HCT116 (cell line): ENCODE measurements around the gene HESX1. TPM values are rescaled to one million over a fixed set of nuclear protein-coding genes. Genes with fewer than 3 reads are reported as not detected.

ENCODE experiments used
- ATAC-seq: fragments of 200-7000 bp; cut with Tn5 transposase; 2 replicates; pipeline ENCODE4 v1.9.1; 2020; ENCODE audit warnings: mild to moderate bottlenecking, moderate library complexity
- BruUV-seq: library from RNA; stranded (reverse); fragments of 400-500 nt; replicated peaks from 2 replicates; lab custom pipeline; 2021; lab: Mats Ljungman, UMichigan
- CTCF ChIA-PET: fragments of 300-600 bp; sonication (Branson Sonifier 250); formaldehyde crosslinking; loops from one replicate; lab custom pipeline; 2021; ENCODE audit warnings: antibody characterized with exemption; lab: Charles Lee
- POLR2A ChIA-PET: fragments of 300-600, 350-600 bp; sonication (Branson Sonifier 250); formaldehyde crosslinking; loops from one replicate; lab custom pipeline; 2021; ENCODE audit warnings: antibody characterized with exemption; lab: Charles Lee
- RAD21 ChIA-PET, 2 experiments: fragments of 300-600 bp; sonication (Branson Sonifier 250); formaldehyde crosslinking; loops; one replicate each; lab custom pipeline; 2023; ENCODE audit warnings: low total read pairs in 2 of 2; ENCODE audit not compliant: uncharacterized antibody in 2 of 2, unreplicated experiment in 2 of 2, low non-redundant PET in 1 of 2; lab: Charles Lee
- DNase-seq: peaks from one replicate; pipeline ENCODE4 v3.0.0-alpha.2; 2010; ENCODE audit warnings: low read depth, low spot score
- H2AFZ ChIP-seq: fragments of 200-600 bp; shearing (Covaris generic), sonication (generic); 2 replicates; pipeline ENCODE4 v1.6.1; 2017; ENCODE audit warnings: low read depth, mixed run types, mixed read lengths, antibody characterized with exemption, low read length; ENCODE audit not compliant: poor library complexity, severe bottlenecking
- H3K27ac ChIP-seq: 2 replicates; pipeline ENCODE4 v1.5.1; 2012; ENCODE audit warnings: low read depth, low read length
- H3K27me3 ChIP-seq: fragments of 200-600 bp; sonication (generic); 2 replicates; pipeline ENCODE4 v1.6.1; 2016; ENCODE audit warnings: mixed run types, low read length, mixed read lengths; ENCODE audit not compliant: insufficient read depth
- H3K36me3 ChIP-seq, 2 experiments: fragments of 200-500 bp in 1 of 2; fragments of 200-600 bp in 1 of 2; sonication (Bioruptor generic) in 1 of 2; sonication (generic) in 1 of 2; 2 replicates each; pipeline versions ENCODE4 v1.5.1 to v1.6.1; 2014 to 2016; ENCODE audit warnings: low read length in 2 of 2, inconsistent platforms in 1 of 2, mixed read lengths in 1 of 2, mixed run types in 1 of 2; ENCODE audit not compliant: insufficient read depth in 2 of 2, control insufficient read depth in 1 of 2
- H3K4me1 ChIP-seq, 2 experiments: fragments of 200-600 bp in 1 of 2; sonication (generic) in 1 of 2; 2 replicates each; pipeline versions ENCODE4 v1.5.1 to v1.6.1; 2012 to 2017; ENCODE audit warnings: low read length in 2 of 2, inconsistent platforms in 1 of 2, mild to moderate bottlenecking in 1 of 2, mixed read lengths in 1 of 2, mixed run types in 1 of 2, moderate library complexity in 1 of 2; ENCODE audit not compliant: insufficient read depth in 2 of 2, control insufficient read depth in 1 of 2
- H3K4me2 ChIP-seq: fragments of 200-600 bp; sonication (generic); 2 replicates; pipeline ENCODE4 v1.6.1; 2017; ENCODE audit warnings: mixed run types, low read length, mixed read lengths
- H3K4me3 ChIP-seq, 2 experiments: fragments of 200-600 bp in 1 of 2; sonication (generic) in 1 of 2; replicated peaks in 1 of 2; 2 replicates each; pipeline ENCODE4 v1.5.1; 2011 to 2016; ENCODE audit warnings: low read length in 2 of 2, control low read depth in 1 of 2, low read depth in 1 of 2, mild to moderate bottlenecking in 1 of 2, mixed read lengths in 1 of 2, mixed run types in 1 of 2
- H3K79me2 ChIP-seq: fragments of 200-600 bp; sonication (generic); 2 replicates; pipeline ENCODE4 v1.6.1; 2017; ENCODE audit warnings: mild to moderate bottlenecking, mixed run types, low read length, moderate library complexity, mixed read lengths; ENCODE audit not compliant: insufficient read depth
- H3K9ac ChIP-seq: fragments of 200-600 bp; sonication (generic); 2 replicates; pipeline ENCODE4 v1.6.1; 2016; ENCODE audit warnings: low read length, mixed read lengths
- H3K9me2 ChIP-seq: fragments of 200-600 bp; sonication (generic), shearing (Covaris generic); 2 replicates; pipeline ENCODE4 v1.6.1; 2017; ENCODE audit warnings: mixed run types, mild to moderate bottlenecking, moderate library complexity; ENCODE audit not compliant: insufficient read depth
- H3K9me3 ChIP-seq, 2 experiments: fragments of 200-500 bp in 1 of 2; fragments of 200-600 bp in 1 of 2; sonication (Bioruptor generic) in 1 of 2; sonication (generic) in 1 of 2; 2 replicates each; pipeline ENCODE4 v1.6.1; 2014 to 2017; ENCODE audit warnings: low read length in 2 of 2, mixed read lengths in 2 of 2, inconsistent platforms in 1 of 2, low read depth in 1 of 2, mild to moderate bottlenecking in 1 of 2, mixed run types in 1 of 2, moderate library complexity in 1 of 2; ENCODE audit not compliant: control insufficient read depth in 1 of 2, insufficient read depth in 1 of 2
- H4K20me1 ChIP-seq: fragments of 200-600 bp; sonication (generic), shearing (Covaris generic); 2 replicates; pipeline ENCODE4 v1.6.1; 2017; ENCODE audit warnings: mixed run types, mild to moderate bottlenecking, moderate library complexity; ENCODE audit not compliant: insufficient read depth
- CEBPB ChIP-seq: IDR thresholded peaks from 2 replicates; pipeline ENCODE4 v1.6.1; 2012; ENCODE audit warnings: low read depth
- ELF1 ChIP-seq: IDR thresholded peaks from 2 replicates; pipeline ENCODE4 v1.6.1; 2012; ENCODE audit warnings: low read depth, borderline replicate concordance
- EZH2phosphoT487 ChIP-seq: fragments of 200-600 bp; IDR thresholded peaks from 2 replicates; pipeline ENCODE4 v1.6.1; 2018; ENCODE audit warnings: antibody characterized with exemption, borderline replicate concordance
- POLR2AphosphoS5 ChIP-seq: IDR thresholded peaks from 2 replicates; pipeline ENCODE4 v1.6.1; 2011; ENCODE audit warnings: mild to moderate bottlenecking, low read depth, low read length, moderate library complexity
- SIN3A ChIP-seq: IDR thresholded peaks from 2 replicates; pipeline ENCODE4 v1.6.1; 2012; ENCODE audit warnings: low read depth
- SRF ChIP-seq: IDR thresholded peaks from 2 replicates; pipeline ENCODE4 v1.6.1; 2012; ENCODE audit warnings: low read depth
- ZFX ChIP-seq: fragments of 450-650 bp; IDR thresholded peaks from 2 replicates; pipeline ENCODE4 v1.6.1; 2017
- intact Hi-C: fragments of 100-400 bp; cut with micrococcal nuclease; formaldehyde crosslinking; loops from 2 replicates; pipeline ENCODE4 v1.10.0; 2022
- total RNA-seq: library from RNA; stranded (reverse); gene quantifications from one replicate; pipeline ENCODE4 v1.2.1, GENCODE V29; 2021; ENCODE audit not compliant: unreplicated experiment
- TF ChIP-seq, protein P1 (sequence below): IDR thresholded peaks from 2 replicates; pipeline ENCODE4 v1.6.1; 2011; ENCODE audit warnings: mild to moderate bottlenecking, low read length, moderate library complexity; ENCODE audit not compliant: insufficient replicate concordance; ENCODE audit errors: extremely low read depth
- TF ChIP-seq, protein P2 (sequence below), 3 experiments: fragments of 200-600 bp in 1 of 3; sonication (generic) in 1 of 3; IDR thresholded peaks in 2 of 3; conservative IDR thresholded peaks in 1 of 3; 2 replicates each; pipeline ENCODE4 v1.5.1; 2012 to 2017; ENCODE audit warnings: low read depth in 2 of 3, low read length in 2 of 3, antibody characterized with exemption in 1 of 3, borderline replicate concordance in 1 of 3, control low read depth in 1 of 3, mild to moderate bottlenecking in 1 of 3, mixed read lengths in 1 of 3, mixed run types in 1 of 3, moderate library complexity in 1 of 3; ENCODE audit not compliant: insufficient read depth in 1 of 3

Gene HESX1
- total RNA-seq, 1 experiment from 2014 or later, result 2.1 TPM

GRCh38 chr3:57151749-57152148 lies 48.0 kb downstream of the HESX1 start:
- no peaks in the 10 kb centered on the region for H3K9me3 ChIP-seq
- intact Hi-C loops, result no loop called here
- H3K4me3 ChIP-seq, result no peak overlapping the region
- POLR2A ChIA-PET, result no interaction called here
- ATAC-seq, result no peak
- no peak for DNase-seq
- no peaks in the 10 kb centered on the region for H3K79me2 ChIP-seq
- RAD21 ChIA-PET, result no interaction called here
- no TSS peak for BruUV-seq
- CTCF ChIA-PET, result no interaction called here
- no peak overlapping the region for H2AFZ ChIP-seq
- H3K4me2 ChIP-seq, result no peak overlapping the region
- H3K9me2 ChIP-seq, result no peaks in the 10 kb centered on the region
- TF ChIP-seq SIN3A, result no peak
- TF ChIP-seq CEBPB, result no peak
- TF ChIP-seq ZFX, result no peak
- TF ChIP-seq, protein P1, sequence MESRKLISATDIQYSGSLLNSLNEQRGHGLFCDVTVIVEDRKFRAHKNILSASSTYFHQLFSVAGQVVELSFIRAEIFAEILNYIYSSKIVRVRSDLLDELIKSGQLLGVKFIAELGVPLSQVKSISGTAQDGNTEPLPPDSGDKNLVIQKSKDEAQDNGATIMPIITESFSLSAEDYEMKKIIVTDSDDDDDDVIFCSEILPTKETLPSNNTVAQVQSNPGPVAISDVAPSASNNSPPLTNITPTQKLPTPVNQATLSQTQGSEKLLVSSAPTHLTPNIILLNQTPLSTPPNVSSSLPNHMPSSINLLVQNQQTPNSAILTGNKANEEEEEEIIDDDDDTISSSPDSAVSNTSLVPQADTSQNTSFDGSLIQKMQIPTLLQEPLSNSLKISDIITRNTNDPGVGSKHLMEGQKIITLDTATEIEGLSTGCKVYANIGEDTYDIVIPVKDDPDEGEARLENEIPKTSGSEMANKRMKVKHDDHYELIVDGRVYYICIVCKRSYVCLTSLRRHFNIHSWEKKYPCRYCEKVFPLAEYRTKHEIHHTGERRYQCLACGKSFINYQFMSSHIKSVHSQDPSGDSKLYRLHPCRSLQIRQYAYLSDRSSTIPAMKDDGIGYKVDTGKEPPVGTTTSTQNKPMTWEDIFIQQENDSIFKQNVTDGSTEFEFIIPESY, result no peak
- no peak for TF ChIP-seq SRF
- TF ChIP-seq EZH2phosphoT487, result no peak
- TF ChIP-seq, protein P2, sequence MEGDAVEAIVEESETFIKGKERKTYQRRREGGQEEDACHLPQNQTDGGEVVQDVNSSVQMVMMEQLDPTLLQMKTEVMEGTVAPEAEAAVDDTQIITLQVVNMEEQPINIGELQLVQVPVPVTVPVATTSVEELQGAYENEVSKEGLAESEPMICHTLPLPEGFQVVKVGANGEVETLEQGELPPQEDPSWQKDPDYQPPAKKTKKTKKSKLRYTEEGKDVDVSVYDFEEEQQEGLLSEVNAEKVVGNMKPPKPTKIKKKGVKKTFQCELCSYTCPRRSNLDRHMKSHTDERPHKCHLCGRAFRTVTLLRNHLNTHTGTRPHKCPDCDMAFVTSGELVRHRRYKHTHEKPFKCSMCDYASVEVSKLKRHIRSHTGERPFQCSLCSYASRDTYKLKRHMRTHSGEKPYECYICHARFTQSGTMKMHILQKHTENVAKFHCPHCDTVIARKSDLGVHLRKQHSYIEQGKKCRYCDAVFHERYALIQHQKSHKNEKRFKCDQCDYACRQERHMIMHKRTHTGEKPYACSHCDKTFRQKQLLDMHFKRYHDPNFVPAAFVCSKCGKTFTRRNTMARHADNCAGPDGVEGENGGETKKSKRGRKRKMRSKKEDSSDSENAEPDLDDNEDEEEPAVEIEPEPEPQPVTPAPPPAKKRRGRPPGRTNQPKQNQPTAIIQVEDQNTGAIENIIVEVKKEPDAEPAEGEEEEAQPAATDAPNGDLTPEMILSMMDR (IDR thresholded peaks at IDR 0.05 in 2 of 3, conservative IDR thresholded peaks at IDR 0.05 in 1 of 3; ENCODE audit: borderline replicate concordance in 1 of 3, insufficient read depth in 1 of 3, low read depth in 2 of 3, low read length in 2 of 3), result no peak
- no peak for TF ChIP-seq ELF1
- TF ChIP-seq POLR2AphosphoS5, result no peak
- TF ChIP-seq, all 23 proteins: peak for 0
- H3K27ac ChIP-seq, result no peak overlapping the region
- no peaks in the 10 kb centered on the region for H3K27me3 ChIP-seq
- peaks cover 3 to 7% of the 10 kb centered on the region in 2 experiments; a peak in 2 of 4 replicates for H3K4me1 ChIP-seq
- no peaks in the 10 kb centered on the region for H3K36me3 ChIP-seq
- H3K9ac ChIP-seq, result no peak overlapping the region
- no peaks in the 10 kb centered on the region for H4K20me1 ChIP-seq
